SK-N-SH treated with all-trans-retinoic acid at 6 μM for 48 hours (cell line): ENCODE measurements around the gene NOL9.

Source experiments
- ATAC-seq: fragments of 200-7000 bp; cut with Tn5 transposase; 3 replicates; pipeline ENCODE4 v1.9.1; 2020; ENCODE audit warnings: mild to moderate bottlenecking, moderate library complexity
- ARNTL ChIP-seq: fragments of 450-650 bp; formaldehyde crosslinking; IDR thresholded peaks from 2 replicates; pipeline ENCODE4 v1.5.0; 2020; ENCODE audit warnings: low read depth, mild to moderate bottlenecking, moderate library complexity, borderline replicate concordance
- BACH2 ChIP-seq: fragments of 250-450 bp; sonication (Bioruptor Pico); IDR thresholded peaks from 2 replicates; pipeline ENCODE4 v1.9.0; 2021; ENCODE audit warnings: mild to moderate bottlenecking, borderline replicate concordance
- CSDC2 ChIP-seq: fragments of 250-450 bp; sonication (Bioruptor Pico); IDR thresholded peaks from 2 replicates; pipeline ENCODE4 v1.5.0; 2020; ENCODE audit warnings: mild to moderate bottlenecking, moderate library complexity
- ESRRG ChIP-seq: fragments of 250-450 bp; sonication (Bioruptor Pico); IDR thresholded peaks from 2 replicates; pipeline ENCODE4 v1.6.1; 2021; ENCODE audit warnings: mild to moderate bottlenecking
- OSR1 ChIP-seq: fragments of 250-450 bp; sonication (Bioruptor Pico); IDR thresholded peaks from 2 replicates; pipeline ENCODE4 v1.8.0; 2022; ENCODE audit warnings: moderate library complexity, mild to moderate bottlenecking, inconsistent platforms
- PATZ1 ChIP-seq: fragments of 250-450 bp; sonication (Bioruptor Pico); IDR thresholded peaks from 2 replicates; pipeline ENCODE4 v1.8.0; 2020; ENCODE audit warnings: mild to moderate bottlenecking, moderate library complexity, borderline replicate concordance
- PPARA ChIP-seq: fragments of 250-450 bp; sonication (Bioruptor Pico); IDR thresholded peaks from 2 replicates; pipeline ENCODE4 v1.5.0; 2020; ENCODE audit warnings: mild to moderate bottlenecking, borderline replicate concordance
- RARB ChIP-seq: fragments of 250-450 bp; sonication (Bioruptor Pico); IDR thresholded peaks from 2 replicates; pipeline ENCODE4 v1.8.0; 2021; ENCODE audit warnings: mild to moderate bottlenecking, moderate library complexity
- TCF4 ChIP-seq: fragments of 250-450 bp; sonication (Bioruptor Pico); IDR thresholded peaks from 2 replicates; pipeline ENCODE4 v1.8.0; 2021; ENCODE audit warnings: mild to moderate bottlenecking, moderate library complexity, borderline replicate concordance
- ZC3H10 ChIP-seq: fragments of 250-450 bp; sonication (Bioruptor Pico); IDR thresholded peaks from 2 replicates; pipeline ENCODE4 v1.5.1; 2021; ENCODE audit warnings: mild to moderate bottlenecking, moderate library complexity
- ZFP3 ChIP-seq: fragments of 250-450 bp; sonication (Bioruptor Pico); IDR thresholded peaks from 2 replicates; pipeline ENCODE4 v1.5.0; 2020; ENCODE audit warnings: mild to moderate bottlenecking, moderate library complexity
- ZNF565 ChIP-seq: fragments of 450-650 bp; formaldehyde crosslinking; conservative IDR thresholded peaks from 2 replicates; pipeline ENCODE4 v1.5.0; 2020; ENCODE audit warnings: low read depth, mild to moderate bottlenecking, moderate library complexity
- ZNF70 ChIP-seq: fragments of 450-650 bp; formaldehyde crosslinking; IDR thresholded peaks from 2 replicates; pipeline ENCODE4 v1.5.0; 2020; ENCODE audit warnings: mild to moderate bottlenecking, moderate library complexity
- TF ChIP-seq, protein P1 (sequence below): fragments of 250-450 bp; sonication (Bioruptor Pico); IDR thresholded peaks from 2 replicates; pipeline ENCODE4 v1.5.1; 2021; ENCODE audit warnings: mild to moderate bottlenecking, moderate library complexity
- TF ChIP-seq, protein P2 (sequence below): fragments of 250-450 bp; sonication (Bioruptor Pico); IDR thresholded peaks from 2 replicates; pipeline ENCODE4 v1.5.1; 2020; ENCODE audit warnings: low read depth, mild to moderate bottlenecking, moderate library complexity

The NOL9 gene

DNA sequence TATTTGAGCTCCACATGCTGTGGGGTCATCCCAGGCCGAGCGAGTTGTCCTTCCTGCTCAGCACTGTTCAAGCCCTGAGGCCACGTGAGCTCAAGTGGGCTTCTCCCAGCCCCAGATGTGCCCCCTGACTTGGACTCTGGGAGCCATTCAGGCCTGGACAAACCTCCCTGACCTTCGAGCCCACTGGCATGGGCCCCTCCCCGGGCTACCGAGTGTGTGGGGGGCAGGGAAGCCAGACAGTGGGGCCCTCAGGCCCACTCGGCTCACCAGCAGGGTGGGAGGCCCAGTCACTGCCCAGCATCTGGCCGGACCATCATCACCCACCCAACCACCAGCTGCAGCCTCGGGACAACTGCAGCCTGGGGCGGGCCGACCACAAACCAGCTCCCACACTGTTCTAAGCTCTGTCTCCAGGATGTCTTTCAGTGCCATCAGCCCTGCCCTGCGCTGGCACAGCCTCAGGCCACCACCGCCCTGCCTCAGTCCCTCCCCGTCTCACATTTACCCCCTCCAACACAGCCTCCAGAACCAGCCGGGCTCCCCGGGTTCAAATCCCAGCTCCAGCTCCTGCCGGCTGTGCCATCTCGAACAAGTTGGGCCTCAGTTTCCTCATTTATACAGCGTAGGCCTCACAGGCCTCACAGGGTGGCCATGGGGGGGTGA is 41.9 kb downstream of the NOL9 start (continued):
- TF ChIP-seq, protein P1, sequence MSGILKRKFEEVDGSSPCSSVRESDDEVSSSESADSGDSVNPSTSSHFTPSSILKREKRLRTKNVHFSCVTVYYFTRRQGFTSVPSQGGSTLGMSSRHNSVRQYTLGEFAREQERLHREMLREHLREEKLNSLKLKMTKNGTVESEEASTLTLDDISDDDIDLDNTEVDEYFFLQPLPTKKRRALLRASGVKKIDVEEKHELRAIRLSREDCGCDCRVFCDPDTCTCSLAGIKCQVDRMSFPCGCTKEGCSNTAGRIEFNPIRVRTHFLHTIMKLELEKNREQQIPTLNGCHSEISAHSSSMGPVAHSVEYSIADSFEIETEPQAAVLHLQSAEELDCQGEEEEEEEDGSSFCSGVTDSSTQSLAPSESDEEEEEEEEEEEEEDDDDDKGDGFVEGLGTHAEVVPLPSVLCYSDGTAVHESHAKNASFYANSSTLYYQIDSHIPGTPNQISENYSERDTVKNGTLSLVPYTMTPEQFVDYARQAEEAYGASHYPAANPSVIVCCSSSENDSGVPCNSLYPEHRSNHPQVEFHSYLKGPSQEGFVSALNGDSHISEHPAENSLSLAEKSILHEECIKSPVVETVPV (CRISPR knock-in tag) = no peak

- peak; percentile 19; the same call in 2 of the 3 replicates for ATAC-seq
- TF ChIP-seq OSR1 (CRISPR knock-in tag) (no peak), PPARA (no peak), PATZ1 (no peak), BACH2 (CRISPR knock-in tag) (no peak), TCF4 (CRISPR knock-in tag) (no peak), ZFP3 (CRISPR knock-in tag) (no peak), ZC3H10 (CRISPR knock-in tag) (no peak)
- TF ChIP-seq, protein P2, sequence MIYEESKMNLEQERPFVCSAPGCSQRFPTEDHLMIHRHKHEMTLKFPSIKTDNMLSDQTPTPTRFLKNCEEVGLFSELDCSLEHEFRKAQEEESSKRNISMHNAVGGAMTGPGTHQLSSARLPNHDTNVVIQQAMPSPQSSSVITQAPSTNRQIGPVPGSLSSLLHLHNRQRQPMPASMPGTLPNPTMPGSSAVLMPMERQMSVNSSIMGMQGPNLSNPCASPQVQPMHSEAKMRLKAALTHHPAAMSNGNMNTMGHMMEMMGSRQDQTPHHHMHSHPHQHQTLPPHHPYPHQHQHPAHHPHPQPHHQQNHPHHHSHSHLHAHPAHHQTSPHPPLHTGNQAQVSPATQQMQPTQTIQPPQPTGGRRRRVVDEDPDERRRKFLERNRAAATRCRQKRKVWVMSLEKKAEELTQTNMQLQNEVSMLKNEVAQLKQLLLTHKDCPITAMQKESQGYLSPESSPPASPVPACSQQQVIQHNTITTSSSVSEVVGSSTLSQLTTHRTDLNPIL (CRISPR knock-in tag) = no peak
- TF ChIP-seq, protein P1 (CRISPR knock-in tag) = no peak
- TF ChIP-seq, all 23 proteins: peak for 0
Observed at GRCh38 chr1:6511561-6512244, 42.6 kb downstream of the NOL9 start.

- ATAC-seq = no peak
- TF ChIP-seq TCF4 (CRISPR knock-in tag) (no peak), ESRRG (CRISPR knock-in tag) (no peak), ZNF565 (CRISPR knock-in tag) (no peak), ZFP3 (CRISPR knock-in tag) (no peak), RARB (CRISPR knock-in tag) (no peak), ZNF70 (CRISPR knock-in tag) (no peak), BACH2 (CRISPR knock-in tag) (no peak), ARNTL (CRISPR knock-in tag) (no peak), CSDC2 (CRISPR knock-in tag) (no peak)
- TF ChIP-seq, all 23 proteins: peak for 0
Observed at GRCh38 chr1:6511056-6511455, 43.3 kb downstream of the NOL9 start.

- ATAC-seq = no peak
- TF ChIP-seq PPARA = no peak
- TF ChIP-seq, protein P2 (CRISPR knock-in tag) = no peak
- no peak for TF ChIP-seq CSDC2 (CRISPR knock-in tag)
- no peak for TF ChIP-seq ZFP3 (CRISPR knock-in tag)
- no peak for TF ChIP-seq ZNF70 (CRISPR knock-in tag)
- TF ChIP-seq ARNTL (CRISPR knock-in tag) = no peak
- TF ChIP-seq ZNF565 (CRISPR knock-in tag) = no peak
Observed at GRCh38 chr1:6510493-6510892, 43.8 kb downstream of the NOL9 start.

DNA sequence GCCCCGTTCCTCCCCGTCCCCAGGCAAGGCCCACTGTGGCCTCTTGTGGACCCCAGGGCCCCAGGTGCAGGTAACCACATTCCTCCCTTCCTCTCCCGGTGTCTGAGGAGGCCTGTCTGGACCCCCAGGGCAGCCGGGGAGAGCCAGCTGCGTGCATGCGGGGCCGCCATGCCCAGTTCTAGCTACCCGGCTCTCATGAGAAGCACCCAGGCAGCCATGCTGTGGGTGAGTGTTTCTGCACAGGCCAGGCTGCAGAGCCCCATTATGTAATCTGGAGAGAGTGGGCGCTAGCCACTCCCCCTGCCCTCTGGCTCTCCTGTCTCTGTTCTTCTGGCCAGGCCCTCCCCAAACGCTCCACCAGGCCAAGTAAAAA is 44.4 kb downstream of the NOL9 start:
- no peak; the same call in 2 of the 3 replicates for ATAC-seq
- TF ChIP-seq OSR1 (CRISPR knock-in tag) (no peak), PATZ1 (no peak)
